Fibroblast of the conjunctiva (primary cell): ENCODE data around the gene KDM3A.

Experiments
- DNase-seq: peaks from one replicate; pipeline ENCODE4 v3.0.0-alpha.2; 2010; ENCODE audit warnings: low read depth

The KDM3A gene

GRCh38 chr2:86440631-86441391 lies at the start of gene KDM3A:
Gene KDM3A (plus strand): TSS chr2:86441371. CDS start chr2:86442048, 677 bp downstream.
- peak; percentile 99 for DNase-seq

- no peak for DNase-seq
Measured at GRCh38 chr2:86392873-86393518, 48.2 kb upstream of the KDM3A start.

- no peak for DNase-seq
Measured at GRCh38 chr2:86393521-86394491, 47.4 kb upstream of the KDM3A start.

GRCh38 chr2:86396291-86396785 lies 44.8 kb upstream of the KDM3A start:
- DNase-seq = no peak

GRCh38 chr2:86397986-86398385 lies 43.2 kb upstream of the KDM3A start:
- no peak for DNase-seq

GRCh38 chr2:86398500-86399474 lies 42.4 kb upstream of the KDM3A start:
- no peak for DNase-seq

- no peak for DNase-seq
Measured at GRCh38 chr2:86400321-86400720, 40.9 kb upstream of the KDM3A start.

GRCh38 chr2:86410581-86410980 lies 30.6 kb upstream of the KDM3A start:
- DNase-seq = no peak

- DNase-seq = no peak
Measured at GRCh38 chr2:86411396-86411795, 29.8 kb upstream of the KDM3A start.

GRCh38 chr2:86412007-86412406 lies 29.2 kb upstream of the KDM3A start:
- DNase-seq = no peak

GRCh38 chr2:86413296-86414094 lies 27.7 kb upstream of the KDM3A start:
- DNase-seq = no peak

- no peak for DNase-seq
Measured at GRCh38 chr2:86414996-86415395, 26.2 kb upstream of the KDM3A start.

- no peak for DNase-seq
Measured at GRCh38 chr2:86416146-86416545, 25.0 kb upstream of the KDM3A start.

GRCh38 chr2:86417961-86418360 lies 23.2 kb upstream of the KDM3A start:
- DNase-seq = no peak

- no peak for DNase-seq
Measured at GRCh38 chr2:86420913-86421312, 20.3 kb upstream of the KDM3A start.

- DNase-seq = no peak
Measured at GRCh38 chr2:86426271-86426670, 14.9 kb upstream of the KDM3A start.

GRCh38 chr2:86429335-86429734 lies 11.8 kb upstream of the KDM3A start:
- no peak for DNase-seq

- DNase-seq = no peak
Measured at GRCh38 chr2:86430368-86430767, 10.8 kb upstream of the KDM3A start.

GRCh38 chr2:86433137-86433536 lies 8.0 kb upstream of the KDM3A start:
- no peak for DNase-seq

GRCh38 chr2:86434290-86434689 lies 6.9 kb upstream of the KDM3A start:
- DNase-seq = no peak
